GM19099 (cell line): ENCODE results near the gene PFN1.

Experiments used
- POLR2A ChIP-seq: IDR thresholded peaks from 3 replicates; pipeline ENCODE4 v1.6.1; 2011; ENCODE audit warnings: low read depth; ENCODE audit not compliant: insufficient read length; ENCODE audit errors: extremely low read depth

The PFN1 gene

GRCh38 chr17:4942760-4943508 lies 5.4 kb downstream of the PFN1 start:
- peak; percentile 21 for TF ChIP-seq POLR2A

GRCh38 chr17:4941319-4941610 lies 7.1 kb downstream of the PFN1 start:
- TF ChIP-seq POLR2A, result no peak

- TF ChIP-seq POLR2A, result no peak
These were observed 7.6 kb downstream of the PFN1 start for GRCh38 chr17:4940555-4941318.

- TF ChIP-seq POLR2A, result peak; percentile 92
These were observed 8.4 kb downstream of the PFN1 start, which contains the start of the genes RNF167 and SLC25A11 for GRCh38 chr17:4939796-4940554. Gene RNF167, plus strand, starts transcription at chr17:4940268. Its CDS starts 642 bp downstream, at chr17:4940910. Gene SLC25A11, minus strand, starts transcription at chr17:4940046. Its CDS starts 136 bp downstream, at chr17:4939910.

- TF ChIP-seq POLR2A, result no peak
These were observed 8.9 kb downstream of the PFN1 start for GRCh38 chr17:4939546-4939795.

GRCh38 chr17:4938688-4939545 lies 9.4 kb downstream of the PFN1 start:
- TF ChIP-seq POLR2A, result no peak

- TF ChIP-seq POLR2A, result no peak
These were observed 10.2 kb downstream of the PFN1 start for GRCh38 chr17:4938069-4938491.

- no peak for TF ChIP-seq POLR2A
These were observed 10.8 kb downstream of the PFN1 start for GRCh38 chr17:4937553-4937952.

GRCh38 chr17:4936436-4936835 lies 11.9 kb downstream of the PFN1 start:
- TF ChIP-seq POLR2A, result no peak

GRCh38 chr17:4935650-4936049 lies 12.7 kb downstream of the PFN1 start:
- TF ChIP-seq POLR2A, result no peak

GRCh38 chr17:4934173-4934979 lies 14.0 kb downstream of the PFN1 start:
- TF ChIP-seq POLR2A, result no peak

- no peak for TF ChIP-seq POLR2A
These were observed 14.7 kb downstream of the PFN1 start for GRCh38 chr17:4933646-4934045.

GRCh38 chr17:4932756-4933155 lies 15.6 kb downstream of the PFN1 start:
- no peak for TF ChIP-seq POLR2A

- no peak for TF ChIP-seq POLR2A
These were observed 16.4 kb downstream of the PFN1 start, which contains the start of gene GP1BA for GRCh38 chr17:4931963-4932362. Gene GP1BA, plus strand, starts transcription at chr17:4932277. Its CDS starts 328 bp downstream, at chr17:4932605.
